GM18498 (cell line): ENCODE measurements around the gene UBAP2L.

Experiments
- ATAC-seq: cut with Tn5 transposase; IDR thresholded peaks from one replicate; pipeline ENCODE4 v1.9.1; 2021; ENCODE audit warnings: mild to moderate bottlenecking, moderate library complexity; ENCODE audit not compliant: unreplicated experiment

UBAP2L gene, protein sequence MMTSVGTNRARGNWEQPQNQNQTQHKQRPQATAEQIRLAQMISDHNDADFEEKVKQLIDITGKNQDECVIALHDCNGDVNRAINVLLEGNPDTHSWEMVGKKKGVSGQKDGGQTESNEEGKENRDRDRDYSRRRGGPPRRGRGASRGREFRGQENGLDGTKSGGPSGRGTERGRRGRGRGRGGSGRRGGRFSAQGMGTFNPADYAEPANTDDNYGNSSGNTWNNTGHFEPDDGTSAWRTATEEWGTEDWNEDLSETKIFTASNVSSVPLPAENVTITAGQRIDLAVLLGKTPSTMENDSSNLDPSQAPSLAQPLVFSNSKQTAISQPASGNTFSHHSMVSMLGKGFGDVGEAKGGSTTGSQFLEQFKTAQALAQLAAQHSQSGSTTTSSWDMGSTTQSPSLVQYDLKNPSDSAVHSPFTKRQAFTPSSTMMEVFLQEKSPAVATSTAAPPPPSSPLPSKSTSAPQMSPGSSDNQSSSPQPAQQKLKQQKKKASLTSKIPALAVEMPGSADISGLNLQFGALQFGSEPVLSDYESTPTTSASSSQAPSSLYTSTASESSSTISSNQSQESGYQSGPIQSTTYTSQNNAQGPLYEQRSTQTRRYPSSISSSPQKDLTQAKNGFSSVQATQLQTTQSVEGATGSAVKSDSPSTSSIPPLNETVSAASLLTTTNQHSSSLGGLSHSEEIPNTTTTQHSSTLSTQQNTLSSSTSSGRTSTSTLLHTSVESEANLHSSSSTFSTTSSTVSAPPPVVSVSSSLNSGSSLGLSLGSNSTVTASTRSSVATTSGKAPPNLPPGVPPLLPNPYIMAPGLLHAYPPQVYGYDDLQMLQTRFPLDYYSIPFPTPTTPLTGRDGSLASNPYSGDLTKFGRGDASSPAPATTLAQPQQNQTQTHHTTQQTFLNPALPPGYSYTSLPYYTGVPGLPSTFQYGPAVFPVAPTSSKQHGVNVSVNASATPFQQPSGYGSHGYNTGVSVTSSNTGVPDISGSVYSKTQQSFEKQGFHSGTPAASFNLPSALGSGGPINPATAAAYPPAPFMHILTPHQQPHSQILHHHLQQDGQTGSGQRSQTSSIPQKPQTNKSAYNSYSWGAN

DNA sequence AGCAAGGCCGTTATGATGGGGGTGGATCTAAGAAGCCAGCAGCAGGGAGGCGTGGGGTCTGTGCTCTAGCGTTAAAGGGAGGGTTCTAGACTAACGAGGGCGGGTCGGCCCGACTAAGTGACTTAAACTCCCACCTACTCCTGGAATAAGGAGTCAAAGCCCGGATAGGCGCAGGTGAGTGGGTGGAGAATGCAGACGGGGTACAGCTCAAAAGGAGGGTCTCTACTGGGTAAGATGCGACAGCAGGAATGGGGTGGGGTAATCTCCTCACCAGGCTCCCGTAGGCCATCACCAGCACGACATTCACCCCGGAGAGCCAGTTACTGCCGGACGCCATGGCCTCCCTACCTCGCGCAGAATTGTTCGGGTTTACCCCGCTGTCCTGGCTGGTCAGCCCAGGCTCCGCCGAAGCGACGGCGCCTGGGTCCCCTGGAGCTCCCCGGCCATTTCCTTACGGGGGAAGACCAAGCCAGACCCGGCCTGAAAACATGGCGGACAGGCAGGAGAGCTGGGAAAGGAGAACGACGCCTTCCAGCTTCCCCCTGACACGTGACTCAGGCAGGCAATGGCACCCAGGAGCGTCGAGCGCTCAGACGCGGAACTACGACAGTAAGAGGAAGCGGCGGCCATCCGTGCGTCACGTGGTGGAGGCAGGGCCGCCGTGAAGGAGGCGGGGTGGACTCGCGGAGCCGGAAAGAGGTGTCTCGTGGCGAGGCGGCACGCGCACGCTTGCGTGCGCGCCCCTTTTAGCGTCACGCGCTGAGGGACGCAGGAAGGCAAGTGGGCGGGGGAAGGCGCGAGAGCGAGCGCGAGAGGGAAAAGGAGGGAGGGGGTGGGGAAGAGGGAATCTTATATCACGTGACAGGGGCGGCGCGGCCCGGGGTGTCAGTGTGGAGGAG, at the start of gene UBAP2L:
TSS of gene UBAP2L (plus strand) at position 885 of the 899 bp plus-strand sequence. CDS start 4,169 bp downstream, outside the sequence.
- ATAC-seq = peak; percentile 89

DNA sequence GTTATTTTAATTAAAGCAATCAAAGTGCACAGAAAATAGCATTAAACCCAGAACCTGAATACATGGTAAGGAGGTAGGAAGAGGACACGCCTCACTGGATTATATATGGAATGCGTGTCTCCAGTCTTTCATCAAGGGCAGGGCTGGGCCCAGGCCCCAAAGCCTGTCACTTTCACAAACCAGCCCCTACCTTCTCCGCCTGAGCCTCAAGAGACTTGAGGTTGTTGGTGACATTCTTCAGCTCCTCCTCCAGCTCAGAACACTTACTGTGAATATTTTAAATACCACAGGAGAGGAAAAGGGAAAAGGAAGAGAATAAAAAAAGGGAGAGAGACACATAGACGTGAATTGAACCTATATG, 49.6 kb upstream of the UBAP2L start:
- ATAC-seq = no peak

DNA sequence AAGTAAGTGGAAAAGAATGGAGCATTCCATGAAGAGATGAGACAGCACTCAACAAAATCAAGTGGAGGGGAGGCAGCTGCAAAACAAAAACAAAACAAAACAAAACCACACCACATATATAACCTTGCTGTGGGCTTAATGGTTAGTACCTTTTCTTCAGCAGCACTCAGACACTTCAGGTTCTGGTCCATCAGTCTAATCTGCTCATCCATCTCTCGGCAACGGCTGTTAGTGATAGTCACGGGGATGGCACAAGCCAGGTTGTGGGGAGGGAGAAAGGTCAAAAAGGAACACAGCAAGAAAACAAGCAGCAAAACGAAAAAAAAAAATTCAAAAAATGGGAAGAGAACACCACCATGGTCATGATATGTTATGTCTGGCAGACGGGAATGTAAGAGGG, 48.9 kb upstream of the UBAP2L start:
- ATAC-seq = no peak

DNA sequence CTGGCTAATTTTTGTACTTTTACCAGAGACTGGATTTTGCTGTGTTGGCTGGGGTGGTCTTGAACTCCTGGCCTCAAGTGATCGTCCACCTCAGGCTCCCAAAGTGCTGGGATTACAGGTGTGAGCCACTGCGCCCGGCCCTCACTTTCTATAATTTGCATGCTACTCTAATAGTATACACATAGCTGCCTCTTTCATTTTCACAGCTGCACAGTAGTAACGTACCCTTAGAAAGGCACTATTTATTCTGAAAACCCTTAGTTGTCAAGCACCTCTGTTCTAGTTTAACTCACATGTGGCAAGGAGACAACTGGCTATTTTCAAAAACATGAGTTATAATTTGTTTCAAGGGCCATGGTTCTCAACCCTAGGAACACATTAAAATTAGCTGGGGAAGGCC, 46.1 kb upstream of the UBAP2L start:
- peak; percentile 68 for ATAC-seq

DNA sequence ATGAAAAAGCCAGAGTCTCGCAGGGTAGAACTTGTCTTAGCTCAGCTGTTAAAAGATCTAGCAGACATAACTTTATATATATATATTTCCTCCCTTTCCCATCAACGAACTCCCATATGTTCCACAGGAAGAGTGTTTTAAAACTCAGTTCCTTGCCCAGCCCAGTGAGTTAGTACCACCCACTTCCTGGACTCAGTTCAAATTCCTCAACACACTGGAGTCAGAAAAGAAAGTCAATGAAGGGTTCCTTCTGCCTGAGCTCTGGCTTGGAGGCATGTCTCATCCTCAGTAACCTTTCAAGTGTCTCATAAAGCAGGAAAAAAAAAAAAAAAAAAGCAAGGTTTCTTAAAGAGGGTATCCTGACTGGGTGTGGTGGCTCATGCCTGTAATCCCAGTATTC, 44.4 kb upstream of the UBAP2L start:
- ATAC-seq = no peak

DNA sequence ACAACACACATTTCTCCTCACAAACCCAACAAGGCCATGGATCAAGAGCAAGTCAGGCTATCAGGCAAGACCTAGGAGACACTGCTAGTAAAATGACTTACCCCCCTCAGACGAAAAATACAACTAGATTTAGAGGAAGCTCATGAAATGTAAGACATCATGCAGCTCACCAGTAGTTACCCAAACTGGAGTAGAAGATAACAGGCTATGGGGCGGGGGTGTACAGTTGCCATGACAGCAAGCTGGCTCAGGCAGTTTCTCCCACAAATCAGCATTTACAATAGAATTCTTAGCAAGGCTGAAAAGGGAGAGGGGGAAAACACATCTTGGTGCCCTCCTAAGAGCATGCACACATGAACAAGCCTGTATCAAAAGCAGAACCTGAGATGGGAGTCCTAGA, 42.7 kb upstream of the UBAP2L start:
- ATAC-seq = no peak

DNA sequence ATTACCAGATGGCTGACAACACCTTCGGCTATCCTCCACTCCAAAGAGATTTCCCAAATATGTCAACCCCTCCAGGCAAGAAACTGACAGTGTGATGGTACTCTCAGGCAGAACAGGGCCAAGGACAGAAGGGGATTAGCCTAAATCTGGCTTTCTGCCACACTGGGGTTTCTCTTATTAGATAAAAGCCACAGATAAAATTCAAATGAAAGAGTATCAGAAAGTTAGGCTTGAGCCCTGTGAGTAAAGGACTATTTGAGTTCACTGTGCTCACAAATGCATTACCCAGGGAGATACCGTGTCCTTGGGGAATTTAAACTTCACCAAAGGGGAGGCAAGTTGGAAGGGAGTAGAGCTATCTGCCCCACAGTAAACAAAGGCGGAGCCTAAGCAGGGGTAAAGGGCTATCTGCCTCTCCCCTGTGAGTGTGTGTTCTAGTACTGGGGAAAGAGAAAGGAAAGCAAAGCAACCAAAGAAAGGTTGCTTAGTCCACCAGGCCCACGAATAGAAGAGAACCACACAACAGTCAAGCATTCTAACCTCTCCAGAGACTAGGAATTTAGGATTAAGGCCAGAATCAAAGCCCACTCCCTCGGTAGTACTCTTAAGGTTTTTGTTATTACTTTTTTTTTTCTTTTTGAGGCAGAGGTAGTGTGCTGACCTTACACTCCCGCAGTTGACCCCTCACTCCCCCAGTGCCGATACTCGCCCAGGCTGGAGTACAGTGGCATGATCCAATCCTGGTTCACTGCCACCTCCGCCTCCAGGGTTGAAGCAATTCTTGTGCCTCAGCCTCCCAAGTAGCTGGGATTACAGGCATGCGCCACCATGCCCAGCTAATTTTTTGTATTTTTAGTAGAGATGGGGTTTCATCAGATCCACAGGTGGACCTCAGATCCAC, 41.6 kb upstream of the UBAP2L start:
- no peak for ATAC-seq

DNA sequence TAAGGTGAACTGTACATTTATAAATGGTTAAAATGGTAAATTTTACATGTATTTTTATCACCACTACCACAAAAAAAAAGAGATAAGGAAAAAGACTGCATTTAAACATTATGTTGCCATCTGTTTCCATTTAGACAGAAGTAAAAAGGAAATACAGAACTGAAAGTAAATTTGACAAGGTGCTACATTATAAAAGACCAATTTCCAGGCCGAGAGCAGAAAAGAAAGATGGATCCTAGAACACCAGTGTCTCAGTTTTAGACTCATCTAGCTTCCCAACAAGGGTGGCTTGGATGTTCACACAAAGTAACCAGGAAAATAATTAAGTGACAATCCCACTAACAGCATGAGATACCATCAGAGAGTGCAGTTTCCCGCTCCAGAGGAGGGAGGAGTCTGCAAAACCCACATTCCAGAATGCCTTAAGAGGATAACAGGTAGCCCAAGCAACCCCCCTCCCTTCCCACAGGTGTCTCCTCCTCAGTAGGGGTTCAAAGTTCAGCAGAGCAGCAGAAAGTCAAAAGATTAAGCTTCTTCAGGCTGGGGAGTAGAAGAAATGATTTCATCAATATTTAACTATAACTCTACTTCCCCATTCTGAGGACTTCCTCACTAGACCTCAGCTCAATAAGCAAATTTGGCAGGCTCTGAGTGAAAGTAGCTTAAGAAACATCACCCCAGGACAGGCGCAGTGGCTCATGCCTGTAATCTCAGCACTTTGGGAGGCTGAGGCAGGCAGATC, 40.6 kb upstream of the UBAP2L start:
- peak; percentile 34 for ATAC-seq

DNA sequence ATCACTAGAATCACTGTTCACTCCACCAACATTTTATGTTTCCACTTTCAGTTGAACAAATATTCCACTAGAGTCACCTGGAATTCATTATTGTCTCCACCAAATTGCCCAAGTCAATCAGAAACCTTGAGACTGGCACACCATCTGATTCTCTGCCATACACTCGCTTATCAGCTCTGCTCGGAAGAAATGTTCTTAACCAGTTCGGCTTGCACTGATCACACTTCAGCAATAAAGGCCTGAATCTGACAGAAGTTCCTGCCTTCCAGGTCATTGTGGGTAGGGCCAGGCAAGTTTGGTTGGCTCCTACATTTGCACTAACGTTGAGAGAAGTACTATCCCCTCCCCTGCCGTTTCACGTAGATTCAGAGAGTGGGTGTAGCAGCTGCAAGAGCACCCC, 38.8 kb upstream of the UBAP2L start:
- no peak for ATAC-seq

DNA sequence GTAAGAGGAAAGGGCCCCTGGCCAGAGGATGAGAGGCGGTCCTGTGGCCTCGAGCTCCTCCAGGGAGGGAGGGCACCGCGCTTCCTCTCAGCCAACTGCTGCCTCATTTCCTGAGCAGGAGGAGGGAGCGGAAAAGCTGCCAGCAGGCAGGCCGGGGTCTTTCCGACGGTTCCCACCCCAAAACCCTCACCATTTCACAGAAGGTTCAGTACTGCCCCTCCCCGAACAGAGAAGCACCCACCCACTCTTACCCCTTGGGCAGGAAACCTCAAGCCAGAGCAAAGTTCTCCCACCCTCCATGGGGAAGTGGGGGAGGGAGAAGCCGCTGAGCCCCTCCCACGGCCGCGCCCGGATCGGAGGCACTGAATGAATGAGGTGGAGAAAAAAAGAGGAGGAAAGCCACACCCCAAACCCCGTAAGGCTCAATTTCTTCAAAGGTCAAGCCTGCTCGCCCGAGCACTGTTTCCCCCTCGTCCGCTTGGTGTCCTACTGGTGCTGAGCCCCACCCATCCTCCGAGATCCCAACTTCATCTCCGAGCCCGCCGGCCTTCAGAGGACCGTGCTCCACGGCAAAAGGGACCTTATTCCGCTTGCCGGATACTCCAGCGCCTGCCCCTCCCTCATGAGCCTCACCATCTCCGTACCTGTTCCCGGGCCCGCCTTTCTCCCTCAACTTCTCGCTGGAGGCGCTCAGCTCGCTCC, 38.3 kb upstream of the UBAP2L start:
- ATAC-seq = peak; percentile 48

DNA sequence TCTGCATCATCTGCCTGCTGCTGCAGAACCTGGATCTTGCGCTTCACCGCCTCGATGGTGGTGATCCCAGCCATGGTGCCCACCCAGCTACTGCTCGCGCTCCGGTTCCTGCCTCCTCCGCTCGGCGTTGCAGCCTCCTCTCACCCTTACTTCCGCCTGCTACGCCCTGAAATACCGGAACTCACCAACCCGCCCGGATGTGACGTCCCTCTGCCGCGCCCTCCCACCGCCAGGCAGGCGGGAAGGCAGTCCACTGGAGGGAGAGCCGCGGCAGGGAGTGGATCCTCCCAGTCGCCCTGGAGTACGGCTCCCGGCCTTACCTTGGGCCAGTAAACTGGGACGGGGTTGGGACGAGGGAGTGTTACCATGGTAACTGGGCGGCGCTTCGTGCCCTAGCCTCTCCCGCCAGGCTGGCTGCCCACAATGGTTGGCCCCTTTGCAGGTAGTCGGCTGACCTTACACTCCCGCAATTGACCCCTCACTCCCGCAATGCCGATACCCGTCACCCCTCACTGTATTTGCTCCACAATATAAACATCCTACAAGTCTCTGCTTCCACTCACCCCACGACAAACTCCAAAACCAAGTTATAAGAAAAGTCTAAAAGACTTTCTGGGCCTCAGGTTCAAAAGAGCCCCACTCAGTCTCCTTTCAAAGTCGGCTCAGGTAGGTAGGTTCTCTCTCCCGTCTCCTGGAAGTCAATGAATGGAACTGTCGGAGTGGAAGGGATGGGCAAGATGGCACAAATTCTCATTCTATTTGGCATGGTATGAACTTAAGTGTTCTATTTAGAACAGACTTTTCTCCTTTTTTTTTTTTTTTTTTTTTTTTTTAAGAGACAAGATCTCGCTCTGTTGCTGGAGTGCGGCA, 37.5 kb upstream of the UBAP2L start:
- peak; percentile 82 for ATAC-seq

DNA sequence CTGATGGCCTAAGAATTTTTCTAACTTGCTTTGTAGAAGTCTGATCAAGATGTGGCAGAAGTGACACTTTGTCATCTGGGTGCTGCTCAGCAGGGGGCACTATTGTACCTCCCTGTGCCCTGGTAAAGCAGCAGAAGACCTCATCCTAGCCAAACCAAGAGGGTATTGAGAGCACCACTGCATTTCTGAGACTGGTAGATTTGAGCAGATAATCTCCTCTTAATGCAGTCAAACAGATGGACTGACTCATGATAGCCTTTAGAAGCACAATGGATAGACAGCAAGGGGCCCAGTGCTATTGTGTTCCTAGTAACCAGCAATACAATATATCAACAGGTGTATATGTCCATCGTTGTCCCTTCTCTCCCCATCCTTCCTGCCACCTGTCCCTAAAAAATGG, 34.6 kb upstream of the UBAP2L start:
- no peak for ATAC-seq

DNA sequence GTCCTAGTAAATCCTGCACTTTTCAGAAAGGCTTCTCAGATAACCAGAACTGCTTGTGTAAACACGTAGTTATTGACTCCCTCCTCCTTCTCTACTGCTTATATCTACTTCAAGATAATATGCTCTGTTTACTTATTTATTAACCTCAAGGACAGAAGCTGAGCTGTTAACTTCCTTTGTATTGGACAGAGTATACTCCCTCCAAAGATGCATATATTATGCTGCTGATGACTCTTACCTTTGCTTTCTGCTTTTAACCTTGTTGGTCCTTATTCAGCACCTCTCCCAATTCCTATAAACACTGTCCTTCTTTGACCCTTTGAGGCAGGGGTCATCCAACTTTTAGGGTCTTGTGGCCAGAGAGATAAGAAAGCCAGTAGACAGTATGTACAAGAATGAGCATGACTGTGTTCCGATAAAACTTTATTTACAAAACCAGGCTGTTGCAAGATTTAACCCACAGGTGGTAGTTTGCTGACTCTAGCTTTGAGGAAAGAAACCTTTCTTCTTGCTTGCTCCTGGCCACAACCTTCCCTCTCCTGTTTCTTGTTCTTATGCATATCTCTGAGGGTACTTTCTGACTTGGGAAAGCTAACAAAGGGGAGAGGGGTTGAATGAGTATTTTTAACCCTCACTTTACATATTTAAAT, 33.8 kb upstream of the UBAP2L start:
- no peak for ATAC-seq

DNA sequence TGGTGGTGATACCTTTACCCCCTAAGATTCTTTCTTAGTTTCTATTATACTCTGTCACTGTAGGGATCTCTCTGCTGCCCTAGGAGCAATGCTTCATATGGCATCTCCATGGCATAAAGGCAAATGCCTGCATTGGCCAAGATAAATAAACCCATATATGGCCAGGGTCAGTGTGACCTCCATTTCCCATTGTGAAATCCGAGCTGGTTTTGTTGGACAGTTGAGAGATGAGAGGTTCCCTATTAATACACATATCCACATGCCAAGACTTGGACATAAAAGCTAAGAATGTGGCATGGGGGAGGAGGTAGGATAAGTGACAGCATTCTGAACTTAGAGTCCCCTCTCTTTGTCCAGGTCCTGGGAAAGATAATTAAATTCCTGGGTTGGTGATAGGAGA, 30.2 kb upstream of the UBAP2L start:
- ATAC-seq = no peak

DNA sequence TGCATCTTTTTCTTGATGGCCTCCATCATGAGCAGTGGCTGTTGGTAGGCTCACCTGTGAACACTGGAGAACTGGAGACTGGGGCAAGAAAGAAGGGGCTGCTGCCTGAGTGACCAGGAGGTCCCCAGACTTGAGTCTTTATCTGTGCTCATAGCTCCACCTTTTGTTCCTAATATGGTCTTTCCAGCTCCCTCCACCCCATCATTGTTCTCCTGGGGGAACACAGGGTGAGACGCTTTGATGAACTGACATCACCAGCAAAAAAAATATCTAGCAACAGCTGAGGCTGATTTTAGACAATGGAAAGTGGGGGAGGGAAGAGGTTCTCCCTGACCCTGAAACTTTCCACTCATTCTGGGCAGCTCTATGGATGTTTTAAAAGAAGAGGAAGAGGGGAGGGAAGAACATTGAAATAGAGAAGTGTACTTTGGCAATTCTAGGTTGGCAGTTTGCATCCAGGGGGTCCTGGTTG, 28.7 kb upstream of the UBAP2L start, which contains the start of gene TPM3:
TSS of gene TPM3 (minus strand) at position 111 of the 472 bp plus-strand sequence. CDS start at position 29, 82 bp downstream.
- ATAC-seq = no peak

DNA sequence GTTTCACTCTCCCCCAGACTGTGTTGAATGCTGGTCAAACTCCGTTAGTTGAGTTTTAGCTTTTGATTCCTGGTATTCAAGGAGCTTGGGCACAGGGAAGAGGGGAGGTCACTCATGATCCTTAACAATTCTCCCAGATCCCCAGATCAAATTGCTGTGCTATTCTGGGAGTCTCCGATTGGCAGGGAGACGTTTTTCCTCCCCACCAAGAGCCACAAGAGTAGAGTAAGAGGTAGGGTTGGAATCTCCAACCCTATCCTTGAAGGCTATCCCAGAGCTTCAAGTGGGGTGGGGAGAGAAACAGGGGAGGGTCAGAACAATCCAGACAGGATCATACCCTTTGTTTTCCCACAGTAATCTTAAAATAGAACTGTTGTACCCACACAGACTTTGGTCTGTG, 28.3 kb upstream of the UBAP2L start:
- no peak for ATAC-seq

DNA sequence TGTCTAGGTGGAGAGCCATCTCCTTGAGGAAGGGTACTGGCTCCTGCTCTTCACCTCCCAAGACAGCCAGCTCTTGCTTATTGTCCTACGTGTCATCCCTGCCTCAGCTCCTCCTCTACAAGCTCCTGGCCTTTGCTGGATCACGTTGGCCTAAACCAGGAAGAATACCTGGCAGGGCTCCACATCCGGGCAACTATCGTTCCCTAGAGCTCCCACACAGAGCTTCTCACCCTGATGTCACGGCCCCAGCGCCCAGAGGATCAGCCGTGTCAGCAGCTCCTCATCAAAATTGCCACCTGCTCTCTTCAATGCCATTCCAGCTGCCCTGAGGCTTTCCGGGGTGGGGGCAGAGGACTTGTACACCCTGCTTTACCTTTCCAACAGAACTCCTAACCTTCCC, 26.9 kb upstream of the UBAP2L start:
- no peak for ATAC-seq
